Activated CD8-positive, alpha-beta T cell treated with anti-CD3 and anti-CD28 coated beads, Interleukin-2, amount 10 ng/mL, durations not matched to agents 7 days and 5 days (primary cell): ENCODE measurements around the gene PLEKHA5. TPM values are rescaled to one million over a fixed set of nuclear protein-coding genes. Genes with fewer than 3 reads are reported as not detected.

ENCODE experiments used
- ATAC-seq: fragments of 150-1000 bp; cut with Tn5 transposase; one replicate; pipeline ENCODE4 v1.10.0; 2021; ENCODE audit warnings: moderate library complexity
- CTCF ChIA-PET: fragments of 350-600 bp; sonication (Branson Sonifier 250); formaldehyde crosslinking; loops from one replicate; lab custom pipeline; 2021; ENCODE audit warnings: antibody characterized with exemption; lab: Charles Lee
- POLR2A ChIA-PET: fragments of 350-600 bp; sonication (Branson Sonifier 250); formaldehyde crosslinking; loops from one replicate; lab custom pipeline; 2021; ENCODE audit warnings: antibody characterized with exemption; lab: Charles Lee
- DNase-seq: peaks from one replicate; pipeline ENCODE4 v3.0.0-alpha.2; 2020
- H3K27ac Mint-ChIP-seq: one replicate; pipeline ENCODE4 v1.8.0; 2021; ENCODE audit warnings: mild to moderate bottlenecking, mixed read lengths
- H3K27me3 Mint-ChIP-seq: one replicate; pipeline ENCODE4 v1.8.0; 2021; ENCODE audit warnings: low read depth, mixed read lengths
- H3K36me3 Mint-ChIP-seq: one replicate; pipeline ENCODE4 v1.8.0; 2021; ENCODE audit warnings: low read depth, mixed read lengths
- H3K4me1 Mint-ChIP-seq: one replicate; pipeline ENCODE4 v1.8.0; 2021; ENCODE audit warnings: low read depth, mixed read lengths
- H3K4me3 Mint-ChIP-seq: one replicate; pipeline ENCODE4 v1.8.0; 2021; ENCODE audit warnings: mild to moderate bottlenecking, mixed read lengths
- H3K9me3 Mint-ChIP-seq: one replicate; pipeline ENCODE4 v1.8.0; 2022; ENCODE audit warnings: mixed read lengths; ENCODE audit not compliant: insufficient read depth
- total RNA-seq, 2 experiments: library from RNA; stranded (reverse); gene quantifications; one replicate each; pipeline ENCODE4 v1.2.3, GENCODE V29; 2021

PLEKHA5 gene
- total RNA-seq, 2 experiments from 2014 or later, result 3.4 to 3.7 TPM

DNA sequence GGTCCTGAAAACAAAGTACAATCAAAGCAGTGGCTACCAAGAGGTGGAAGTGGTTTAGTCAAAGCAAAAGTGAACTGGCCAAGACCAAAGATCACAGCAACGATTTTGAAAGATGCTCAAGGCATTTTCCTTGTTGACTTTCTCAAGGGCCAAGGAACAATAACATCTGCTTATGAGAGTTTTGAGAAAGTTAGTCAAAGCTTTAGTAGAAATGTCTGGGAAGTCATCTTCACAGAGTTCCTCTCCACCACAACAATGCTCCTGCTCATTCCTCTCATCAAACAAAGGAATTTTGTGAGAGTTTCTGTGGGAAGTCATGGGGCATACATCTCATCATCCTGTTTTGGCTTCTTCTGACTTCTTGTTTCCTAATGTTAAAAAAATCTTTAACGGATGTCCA, 80.1 kb downstream of the PLEKHA5 start:
- ATAC-seq (no peak), DNase-seq (no peak)
- no peak overlapping the region for H3K27ac Mint-ChIP-seq
- no peaks in the 10 kb centered on the region for H3K27me3 Mint-ChIP-seq
- ChIA-PET POLR2A (no interaction called here), CTCF (no interaction called here)
- no peaks in the 10 kb centered on the region for H3K9me3 Mint-ChIP-seq
- H3K4me3 Mint-ChIP-seq, result no peak overlapping the region
- H3K4me1 Mint-ChIP-seq, result no peaks in the 10 kb centered on the region
- no peaks in the 10 kb centered on the region for H3K36me3 Mint-ChIP-seq

DNA sequence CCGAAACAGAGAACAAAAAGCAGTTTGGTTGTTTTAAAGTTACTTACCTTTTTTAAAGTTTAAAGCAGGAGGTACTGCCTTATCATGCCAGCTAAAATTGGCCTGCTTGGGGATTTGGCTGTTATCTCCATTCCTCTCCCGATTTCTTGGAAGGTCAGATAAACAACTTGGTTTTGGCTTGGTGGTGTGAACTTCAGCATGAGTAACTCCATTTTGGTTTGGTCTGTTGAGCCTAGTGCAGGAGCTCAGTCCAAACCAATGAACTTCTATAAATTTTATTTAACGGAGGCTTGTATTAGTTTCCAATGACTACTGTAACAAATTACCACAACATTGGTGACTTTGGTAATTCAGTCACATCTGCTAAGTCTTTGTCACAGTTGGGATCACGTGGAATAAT, 82.3 kb downstream of the PLEKHA5 start:
- Mint-ChIP-seq H3K27ac (no peak overlapping the region), H3K4me3 (no peak overlapping the region), H3K9me3 (no peaks in the 10 kb centered on the region), H3K27me3 (no peaks in the 10 kb centered on the region), H3K4me1 (no peaks in the 10 kb centered on the region), H3K36me3 (no peaks in the 10 kb centered on the region)
- POLR2A ChIA-PET, result no interaction called here
- DNase-seq, result no peak
- CTCF ChIA-PET, result no interaction called here
- no peak for ATAC-seq

DNA sequence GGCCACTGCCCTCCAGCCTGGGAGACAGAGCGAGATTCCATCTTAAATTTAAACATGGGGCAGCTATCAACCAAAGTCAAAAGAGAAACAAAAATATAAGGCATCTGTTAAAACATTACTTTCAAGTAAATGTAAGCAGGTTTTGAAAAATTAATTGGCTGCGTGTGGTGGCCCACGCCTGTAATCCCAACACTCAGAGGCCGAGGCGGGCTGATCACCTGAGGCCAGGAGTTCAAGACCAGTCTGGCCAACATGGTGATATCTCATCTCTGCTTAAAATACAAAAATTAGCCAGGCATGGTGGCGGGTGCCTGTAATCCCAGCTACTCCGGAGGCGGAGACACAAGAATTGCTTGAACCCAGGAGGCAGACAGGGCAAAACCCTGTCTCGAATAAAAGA, 82.7 kb downstream of the PLEKHA5 start:
- Mint-ChIP-seq H3K4me3 (no peak overlapping the region), H3K4me1 (no peaks in the 10 kb centered on the region), H3K36me3 (no peaks in the 10 kb centered on the region), H3K27ac (no peak overlapping the region), H3K27me3 (no peaks in the 10 kb centered on the region), H3K9me3 (no peaks in the 10 kb centered on the region)
- ChIA-PET POLR2A (no interaction called here), CTCF (no interaction called here)
- ATAC-seq (no peak), DNase-seq (no peak)

DNA sequence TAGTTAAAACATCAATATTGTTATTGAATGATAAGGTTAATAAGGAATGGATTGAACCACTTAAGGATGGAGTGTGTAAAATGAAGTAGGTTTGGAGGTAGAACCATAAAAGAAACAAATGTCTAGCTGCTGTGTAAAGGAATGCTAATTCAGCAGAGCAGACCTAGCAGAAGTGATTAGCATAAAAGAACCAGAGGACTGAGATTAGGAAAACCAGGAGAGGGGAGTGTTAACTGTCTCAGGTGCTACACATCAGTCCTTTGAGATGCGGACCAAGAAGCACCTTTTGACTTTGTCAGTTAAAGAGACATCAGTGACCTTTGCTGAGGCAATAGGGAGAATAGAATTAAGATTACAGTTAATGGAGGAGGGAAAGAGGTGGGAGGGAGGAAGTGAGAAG, 84.5 kb downstream of the PLEKHA5 start:
- no peaks in the 10 kb centered on the region for H3K36me3 Mint-ChIP-seq
- H3K4me3 Mint-ChIP-seq, result no peak overlapping the region
- ChIA-PET POLR2A (no interaction called here), CTCF (interaction anchor here (1.2 kb wide), 1 partner anchor 28 kb away, joined by 4 read pairs; no protein-coding TSS in a partner anchor)
- ATAC-seq (no peak), DNase-seq (no peak)
- H3K9me3 Mint-ChIP-seq, result no peaks in the 10 kb centered on the region
- no peaks in the 10 kb centered on the region for H3K4me1 Mint-ChIP-seq
- H3K27me3 Mint-ChIP-seq, result no peaks in the 10 kb centered on the region
- H3K27ac Mint-ChIP-seq, result no peak overlapping the region

DNA sequence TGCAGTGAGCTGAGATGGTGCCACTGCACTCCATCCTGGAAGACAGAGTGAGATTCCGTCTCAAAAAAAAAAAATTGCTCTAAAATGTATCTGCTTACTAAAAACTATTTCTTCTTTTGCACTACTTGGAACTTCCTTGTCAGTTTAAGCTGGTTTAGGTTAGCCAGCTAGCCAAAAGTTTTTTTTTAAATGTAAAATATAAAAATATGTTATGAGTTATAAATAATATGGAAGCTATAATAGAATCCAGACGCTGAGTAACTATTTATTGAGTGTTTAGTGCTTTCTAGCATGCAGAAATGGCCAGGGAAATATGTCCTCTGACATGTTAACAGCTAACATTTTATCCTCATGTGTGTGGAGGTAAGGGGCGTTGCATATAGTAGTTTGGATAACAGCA, 85.6 kb downstream of the PLEKHA5 start:
- ChIA-PET CTCF (interaction anchor here (0.7 to 1.2 kb wide), 2 partner anchors 29 to 469 kb away, joined by 3 to 4 read pairs; no protein-coding TSS in a partner anchor), POLR2A (no interaction called here)
- H3K36me3 Mint-ChIP-seq, result no peaks in the 10 kb centered on the region
- no peaks in the 10 kb centered on the region for H3K4me1 Mint-ChIP-seq
- H3K27me3 Mint-ChIP-seq, result no peaks in the 10 kb centered on the region
- H3K4me3 Mint-ChIP-seq, result no peak overlapping the region
- DNase-seq, result no peak
- H3K27ac Mint-ChIP-seq, result no peak overlapping the region
- H3K9me3 Mint-ChIP-seq, result no peaks in the 10 kb centered on the region
- ATAC-seq, result no peak

DNA sequence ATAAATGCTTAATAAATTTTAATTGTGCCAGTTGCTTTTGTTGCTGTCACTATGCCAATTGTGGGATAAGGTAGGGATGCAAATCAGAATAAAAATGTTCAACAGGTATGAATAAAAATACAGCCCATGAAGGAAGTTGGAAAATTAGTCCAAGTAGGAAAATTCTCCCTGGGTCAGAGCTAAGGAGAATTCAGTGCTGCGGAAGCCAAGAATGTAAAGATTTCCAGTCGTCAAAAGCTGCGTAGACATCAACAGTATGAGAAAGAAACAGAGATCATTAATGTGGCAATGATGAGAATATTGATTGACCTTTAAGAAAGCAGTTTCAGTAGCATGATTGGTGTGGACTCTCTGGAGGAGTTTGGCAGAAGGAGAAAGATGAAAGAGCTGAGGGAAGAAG, 87.9 kb downstream of the PLEKHA5 start:
- Mint-ChIP-seq H3K9me3 (no peaks in the 10 kb centered on the region), H3K4me3 (no peak overlapping the region), H3K4me1 (no peaks in the 10 kb centered on the region), H3K27ac (no peak overlapping the region), H3K36me3 (no peaks in the 10 kb centered on the region), H3K27me3 (no peaks in the 10 kb centered on the region)
- no peak for ATAC-seq
- POLR2A ChIA-PET, result no interaction called here
- CTCF ChIA-PET, result no interaction called here
- no peak for DNase-seq

DNA sequence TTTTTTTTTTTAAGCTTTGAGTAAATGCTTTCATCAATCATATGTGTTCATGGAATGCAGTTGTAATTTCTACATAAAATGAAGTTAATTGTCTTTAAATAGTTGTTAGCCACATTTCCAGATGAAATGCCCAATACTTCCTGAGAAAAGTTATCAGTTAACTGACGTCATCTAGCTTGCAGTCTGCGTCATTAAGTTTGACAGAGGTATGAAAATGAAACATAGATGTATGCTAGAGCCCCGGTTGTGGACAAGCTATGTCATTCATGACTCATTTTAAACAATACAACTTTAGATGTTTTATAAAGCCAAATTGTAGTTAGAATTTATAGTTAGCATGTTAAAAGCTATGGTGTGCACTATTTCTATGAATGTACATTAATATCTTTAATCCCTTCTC, 90.7 kb downstream of the PLEKHA5 start:
- Mint-ChIP-seq H3K4me1 (no peaks in the 10 kb centered on the region), H3K27ac (no peak overlapping the region), H3K27me3 (no peaks in the 10 kb centered on the region), H3K9me3 (no peaks in the 10 kb centered on the region), H3K4me3 (no peak overlapping the region), H3K36me3 (no peaks in the 10 kb centered on the region)
- DNase-seq (no peak), ATAC-seq (no peak)
- CTCF ChIA-PET, result no interaction called here
- POLR2A ChIA-PET, result no interaction called here

DNA sequence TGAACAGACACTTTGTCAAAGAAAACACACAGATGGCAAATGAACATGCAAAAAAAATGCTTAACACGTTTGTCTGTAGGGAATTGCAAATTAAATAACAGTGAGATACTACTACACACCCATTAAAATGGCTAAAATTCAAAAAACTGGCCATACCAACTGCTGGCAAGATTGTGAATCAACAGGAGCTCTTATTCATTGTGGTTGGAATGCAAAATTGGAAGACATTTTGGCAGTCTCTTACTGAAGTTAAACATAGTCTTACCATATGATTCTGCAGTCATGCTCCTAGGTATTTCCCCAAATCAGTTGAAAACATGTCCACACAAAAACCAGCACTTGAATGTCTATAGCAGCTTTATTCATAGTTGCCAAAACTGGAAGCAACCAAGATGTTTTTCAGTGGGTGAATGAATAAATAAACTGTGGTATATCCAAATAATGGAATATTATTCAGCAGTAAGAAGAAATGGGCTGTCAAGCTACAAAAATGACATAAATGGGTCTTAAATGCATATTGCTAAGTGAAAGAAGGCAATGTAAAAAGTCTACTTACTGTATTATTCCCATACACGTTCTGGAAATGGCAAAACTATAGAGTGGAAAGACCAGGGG, 91.4 kb downstream of the PLEKHA5 start:
- DNase-seq, result no peak
- Mint-ChIP-seq H3K9me3 (no peaks in the 10 kb centered on the region), H3K27me3 (no peaks in the 10 kb centered on the region), H3K4me3 (no peak overlapping the region), H3K4me1 (no peaks in the 10 kb centered on the region), H3K36me3 (no peaks in the 10 kb centered on the region), H3K27ac (no peak overlapping the region)
- POLR2A ChIA-PET, result no interaction called here
- CTCF ChIA-PET, result interaction anchor here (1.0 kb wide), 1 partner anchor 110 kb away, joined by 3 read pairs; no protein-coding TSS in a partner anchor
- ATAC-seq, result no peak

DNA sequence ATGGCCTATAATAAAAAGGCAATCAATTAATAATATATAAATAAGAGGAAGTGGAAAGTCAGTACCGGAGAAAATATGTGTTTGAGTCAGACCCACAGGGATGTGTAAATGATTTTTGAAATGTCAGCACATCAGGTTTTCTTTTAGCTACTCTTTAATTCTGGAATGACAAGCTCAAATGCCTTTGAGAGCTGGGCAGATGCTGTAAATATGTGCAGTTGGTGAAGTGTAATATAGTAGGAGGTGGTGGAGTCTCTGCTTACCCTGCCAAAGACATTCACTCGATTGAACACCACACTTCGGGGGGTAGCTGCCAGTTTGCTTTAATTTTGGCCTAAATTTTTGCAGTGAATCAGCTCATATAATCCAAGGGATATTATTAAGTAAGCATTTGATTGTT, 93.0 kb downstream of the PLEKHA5 start:
- DNase-seq, result no peak
- no peak for ATAC-seq
- Mint-ChIP-seq H3K27ac (no peak overlapping the region), H3K36me3 (no peaks in the 10 kb centered on the region), H3K4me1 (no peaks in the 10 kb centered on the region), H3K4me3 (no peak overlapping the region), H3K27me3 (peaks cover 3% of the 10 kb centered on the region), H3K9me3 (no peaks in the 10 kb centered on the region)
- CTCF ChIA-PET, result interaction anchor here (1.6 to 2.0 kb wide), 3 partner anchors 13 to 36 kb away, joined by 3 to 7 read pairs (median 4); no protein-coding TSS in a partner anchor
- POLR2A ChIA-PET, result no interaction called here

DNA sequence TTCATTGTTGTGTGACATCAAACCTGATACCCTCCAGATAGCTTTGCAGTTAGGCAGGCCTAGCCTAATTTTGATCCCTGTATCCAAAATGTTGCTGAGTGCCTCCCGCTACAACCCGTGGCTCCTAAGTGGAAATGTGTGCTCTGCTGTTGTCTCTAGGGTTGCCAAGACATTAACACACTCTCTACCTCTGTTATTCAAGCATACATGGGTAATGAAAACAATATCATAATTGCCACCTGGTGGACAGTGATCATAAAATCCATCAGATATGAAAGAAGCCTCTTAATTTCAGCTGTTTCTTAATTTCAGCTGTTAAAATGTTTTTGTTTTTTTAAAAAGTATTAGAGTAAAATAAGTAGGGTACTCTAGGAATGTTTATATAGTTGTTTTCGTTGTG, 93.5 kb downstream of the PLEKHA5 start:
- no peak for DNase-seq
- H3K27me3 Mint-ChIP-seq, result peaks cover 3% of the 10 kb centered on the region

DNA sequence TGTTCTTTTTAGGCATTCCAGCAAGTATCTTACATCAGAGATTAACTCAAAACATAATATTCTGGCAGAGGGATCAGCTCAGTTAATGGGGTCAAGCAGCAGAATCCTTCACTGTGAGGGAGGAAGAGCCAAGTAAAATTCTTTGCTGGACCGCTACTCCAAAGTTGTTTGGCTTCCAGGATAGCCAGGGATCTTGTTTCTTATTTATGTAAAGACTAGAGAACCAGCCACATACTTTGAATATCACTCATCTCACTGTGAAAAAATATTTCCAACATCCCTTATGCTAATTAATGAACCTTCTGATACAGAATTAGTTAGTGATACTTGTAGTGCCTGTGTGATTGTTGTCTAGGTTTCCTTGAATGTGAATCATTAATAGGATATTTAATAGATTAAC, 94.2 kb downstream of the PLEKHA5 start:
- ATAC-seq, result no peak
- no peaks in the 10 kb centered on the region for H3K9me3 Mint-ChIP-seq
- H3K4me1 Mint-ChIP-seq, result no peaks in the 10 kb centered on the region
- CTCF ChIA-PET, result interaction anchor here (1.6 to 2.0 kb wide), 2 partner anchors 12 to 37 kb away, joined by 3 to 7 read pairs; no protein-coding TSS in a partner anchor
- no peak overlapping the region for H3K27ac Mint-ChIP-seq
- DNase-seq, result no peak
- no peaks in the 10 kb centered on the region for H3K36me3 Mint-ChIP-seq
- H3K4me3 Mint-ChIP-seq, result no peak overlapping the region
- peaks cover 3% of the 10 kb centered on the region for H3K27me3 Mint-ChIP-seq
- POLR2A ChIA-PET, result no interaction called here

More for the DNA sequence above, 93.5 kb downstream of the PLEKHA5 start:
- ATAC-seq, result no peak
- H3K9me3 Mint-ChIP-seq, result no peaks in the 10 kb centered on the region
- H3K4me1 Mint-ChIP-seq, result no peaks in the 10 kb centered on the region
- CTCF ChIA-PET, result interaction anchor here (1.6 to 2.0 kb wide), 3 partner anchors 12 to 37 kb away, joined by 3 to 7 read pairs (median 4); no protein-coding TSS in a partner anchor
- no peaks in the 10 kb centered on the region for H3K36me3 Mint-ChIP-seq
- H3K27ac Mint-ChIP-seq, result no peak overlapping the region
- POLR2A ChIA-PET, result no interaction called here
- no peak overlapping the region for H3K4me3 Mint-ChIP-seq

DNA sequence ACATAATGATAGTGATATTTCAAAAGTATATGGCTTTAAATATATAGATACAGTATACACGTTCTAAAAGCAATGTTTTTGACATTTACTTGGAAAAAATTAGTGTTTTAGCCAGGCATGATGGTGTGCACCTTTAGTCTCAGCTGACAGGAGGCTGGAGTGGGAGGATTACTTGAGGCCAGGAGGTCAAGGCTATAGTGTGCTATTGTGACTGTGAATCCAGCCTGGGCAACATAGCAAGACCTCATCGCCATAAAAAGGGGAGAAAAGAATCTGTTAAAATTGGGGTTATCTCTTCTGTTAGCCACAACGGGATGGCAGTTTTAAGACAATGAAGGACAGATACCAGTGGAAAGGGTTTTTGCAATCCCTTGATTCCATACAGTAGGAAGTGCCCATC, 95.2 kb downstream of the PLEKHA5 start:
- ChIA-PET CTCF (no interaction called here), POLR2A (no interaction called here)
- H3K27me3 Mint-ChIP-seq, result peaks cover 3% of the 10 kb centered on the region

More for the DNA sequence above, 95.2 kb downstream of the PLEKHA5 start:
- ATAC-seq (no peak), DNase-seq (no peak)
- Mint-ChIP-seq H3K4me1 (no peaks in the 10 kb centered on the region), H3K4me3 (no peak overlapping the region), H3K27ac (no peak overlapping the region), H3K9me3 (no peaks in the 10 kb centered on the region), H3K36me3 (no peaks in the 10 kb centered on the region)
